T-helper 2 cell treated with Interferon-gamma antibody and Interleukin-4, amounts not matched to agents 100 ng/mL and 5 ng/mL, for 36 hours (primary cell): Measurements from ENCODE around the gene MREG. TPM values are rescaled to one million over a fixed set of nuclear protein-coding genes. Genes with fewer than 3 reads are reported as not detected.

Experiments used
- intact Hi-C: fragments of 100-400 bp; cut with micrococcal nuclease; formaldehyde crosslinking; loops from one replicate; pipeline ENCODE4 v1.15.1; 2023
- total RNA-seq: library from RNA; stranded (reverse); gene quantifications from 2 replicates; pipeline ENCODE4 v1.2.3, GENCODE V29; 2022

Gene MREG
- total RNA-seq, result 7.1 and 9.0 TPM in 2 replicates

DNA sequence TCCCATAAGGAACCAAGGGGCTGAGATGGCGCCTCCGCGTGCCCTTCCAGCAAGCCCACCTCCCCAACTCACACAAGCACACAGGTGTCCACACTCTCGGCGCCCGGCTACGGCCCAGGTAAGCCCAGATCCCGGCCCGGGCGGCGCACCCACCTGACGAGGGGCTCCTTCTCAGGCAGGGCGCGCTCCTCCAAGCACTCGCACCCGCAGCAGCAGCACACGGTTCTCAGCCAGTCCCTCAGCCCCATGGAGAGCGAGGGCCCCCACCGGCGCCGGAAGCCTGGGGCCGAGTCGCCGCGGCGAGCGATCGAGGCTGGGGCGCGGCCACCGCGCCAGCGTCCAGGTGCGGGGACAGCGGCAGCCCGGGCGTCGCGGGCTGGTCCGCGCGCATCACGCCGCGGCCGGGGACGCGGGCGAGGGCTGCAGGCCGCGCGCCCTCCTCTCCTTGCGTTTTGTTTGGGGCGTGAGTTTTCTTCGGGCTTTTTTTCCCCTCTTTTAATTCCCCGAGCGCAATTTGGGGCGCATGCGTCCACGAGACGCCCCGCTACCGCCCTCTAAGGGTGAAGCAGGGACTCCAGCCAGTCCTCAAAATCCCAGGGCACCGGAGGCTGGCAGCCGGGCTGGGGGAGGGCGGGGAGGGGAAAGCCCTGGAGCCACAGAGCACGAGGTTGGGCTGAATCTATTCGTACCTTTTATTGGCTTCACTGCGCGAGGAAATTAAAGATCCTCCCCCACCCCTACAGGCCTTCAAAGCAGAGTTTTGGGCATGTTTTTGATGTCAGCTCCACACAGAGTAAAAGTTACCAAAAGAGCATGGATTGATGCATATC, at the start of gene MREG:
Gene MREG (minus strand): TSS at position 472 of the 830 bp plus-strand sequence. CDS start 224 bp downstream, at position 248.
- intact Hi-C loops, result loop anchor here (2.0 kb wide), 3 partner anchors 34 to 68 kb away; partner anchors contain the start of genes PECR and TMEM169

DNA sequence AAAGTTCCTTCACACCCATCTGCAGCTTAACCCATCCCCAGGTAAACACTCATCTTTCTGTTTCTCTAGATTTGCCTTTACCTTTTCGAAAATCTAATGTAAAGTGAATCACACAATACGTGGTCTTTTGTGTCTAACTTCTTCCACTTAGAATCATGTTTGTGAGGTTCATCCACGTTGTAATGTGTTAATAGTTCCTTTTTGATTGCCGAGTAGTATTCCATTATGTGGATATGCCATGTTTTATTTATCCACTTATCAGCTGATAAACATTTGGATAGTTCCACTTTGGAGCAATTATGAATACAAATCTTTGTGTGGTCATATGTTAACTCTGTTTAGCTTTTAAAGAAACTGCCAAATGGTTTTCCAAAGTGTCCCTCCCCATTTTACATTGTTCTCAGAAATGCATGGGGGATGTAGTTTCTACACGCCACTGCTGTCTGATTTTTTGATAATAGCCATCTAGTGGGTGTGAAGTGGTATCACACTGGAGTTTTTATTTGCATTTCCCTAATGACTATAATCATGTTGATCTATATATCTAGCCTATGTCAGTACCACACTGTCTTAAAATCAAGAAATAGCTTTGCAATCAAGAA, 46.0 kb upstream of the MREG start:
- intact Hi-C loops, result loop anchor here (2.0 kb wide), 1 partner anchor 55 kb away; no protein-coding TSS in a partner anchor

DNA sequence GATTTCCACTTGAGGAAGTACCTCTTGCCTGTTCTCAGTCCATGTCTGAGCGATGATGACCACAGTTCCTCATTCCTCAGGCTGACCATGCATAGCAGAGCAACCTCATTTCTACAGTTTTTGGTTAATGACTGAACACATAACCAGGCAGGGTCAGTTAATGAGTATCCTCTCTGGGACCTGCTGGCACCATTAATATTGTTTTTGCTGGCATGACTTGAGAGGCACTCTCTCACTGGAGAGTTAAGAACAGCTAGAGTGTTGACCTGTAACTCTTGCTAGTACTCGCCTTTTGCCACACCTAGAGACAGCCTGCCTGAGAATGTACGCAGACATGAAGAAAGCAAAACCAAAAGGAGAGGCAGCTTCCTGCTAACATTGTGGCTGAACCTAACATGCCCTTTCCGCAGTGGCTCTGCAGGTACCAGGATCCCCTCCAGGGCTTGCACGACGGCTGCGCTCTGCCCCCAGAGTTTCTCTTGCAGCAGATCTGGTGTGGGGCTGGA, 44.4 kb upstream of the MREG start:
- intact Hi-C loops, result loop anchor here (1.0 to 2.0 kb wide), 3 partner anchors 23 to 57 kb away; partner anchors contain the start of genes PECR and TMEM169

- intact Hi-C loops, result no loop called here
These were observed 43.4 kb upstream of the MREG start for GRCh38 chr2:216056739-216057138.

- intact Hi-C loops, result no loop called here
These were observed 42.3 kb upstream of the MREG start for GRCh38 chr2:216055680-216056079.

- intact Hi-C loops, result no loop called here
These were observed 39.1 kb upstream of the MREG start for GRCh38 chr2:216052420-216052819.

- intact Hi-C loops, result no loop called here
These were observed 38.0 kb upstream of the MREG start for GRCh38 chr2:216051350-216051749.

DNA sequence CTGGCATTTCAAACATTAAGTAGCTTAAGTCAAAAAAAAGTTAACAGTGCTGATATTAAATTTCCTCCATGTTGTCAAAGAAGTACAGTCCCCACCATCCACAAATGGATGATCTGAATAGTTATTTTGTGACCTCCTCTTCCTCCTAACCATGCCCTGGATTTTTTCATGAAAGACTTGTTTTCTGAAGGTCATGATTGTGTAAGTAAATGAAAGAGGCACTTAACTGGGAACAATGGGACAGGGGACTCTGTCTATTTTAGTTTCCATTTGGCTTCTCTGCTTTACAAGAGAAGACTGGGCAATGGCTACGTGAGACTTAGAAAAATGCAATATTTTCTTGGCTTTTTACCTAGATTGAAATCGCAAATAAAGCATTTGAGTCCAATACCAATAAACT, 36.1 kb upstream of the MREG start:
- intact Hi-C loops, result no loop called here

DNA sequence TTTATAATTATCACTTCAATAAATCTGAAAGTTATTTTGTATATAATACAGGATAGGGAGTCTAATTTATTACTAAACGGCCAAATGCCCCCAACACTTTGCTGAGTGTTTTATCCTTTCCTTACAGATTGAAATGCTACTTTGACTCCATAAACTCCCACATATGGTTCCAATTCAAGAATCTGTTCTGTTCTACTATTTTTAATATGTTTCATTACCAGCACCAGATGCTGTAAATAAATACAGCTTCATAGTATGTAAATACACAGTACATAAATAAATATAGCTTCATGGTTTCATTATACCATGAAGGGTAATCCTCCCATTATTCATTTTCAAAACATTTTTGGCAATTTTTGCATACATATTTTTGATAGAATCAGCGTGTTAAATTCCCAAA, 34.0 kb upstream of the MREG start:
- intact Hi-C loops, result no loop called here

- intact Hi-C loops, result no loop called here
These were observed 31.6 kb upstream of the MREG start for GRCh38 chr2:216044883-216045486.

GRCh38 chr2:216043949-216044348, 30.6 kb upstream of the MREG start:
- intact Hi-C loops, result no loop called here

DNA sequence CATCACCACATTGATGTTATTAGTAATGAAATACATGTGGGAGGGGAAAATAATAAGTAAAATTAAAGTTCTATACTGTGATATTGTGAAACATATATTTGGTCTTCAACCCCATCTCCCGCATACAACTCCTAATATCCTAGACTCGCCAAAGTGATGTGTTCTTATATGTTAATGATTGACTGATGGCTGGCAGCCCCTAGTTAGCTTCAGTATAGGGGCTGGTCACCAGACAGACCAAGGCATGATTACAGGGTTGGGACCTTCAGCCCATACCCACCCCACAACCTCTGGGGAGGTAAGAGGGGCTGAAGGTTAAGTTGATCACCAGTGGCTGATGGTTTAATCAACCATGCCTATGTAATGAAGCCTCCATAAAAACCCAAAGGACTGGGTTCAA, 28.1 kb upstream of the MREG start:
- intact Hi-C loops, result no loop called here

GRCh38 chr2:216039918-216040317, 26.6 kb upstream of the MREG start:
- intact Hi-C loops, result no loop called here

GRCh38 chr2:216034065-216034464, 20.7 kb upstream of the MREG start:
- intact Hi-C loops, result loop anchor here (1.0 to 5.0 kb wide), 6 partner anchors 24 to 633 kb away; partner anchors contain the start of genes PECR, TMEM169 and XRCC5

- intact Hi-C loops, result loop anchor here (2.0 to 5.0 kb wide), 2 partner anchors 17 to 634 kb away; no protein-coding TSS in a partner anchor
These were observed 20.1 kb upstream of the MREG start for GRCh38 chr2:216033403-216033802.

DNA sequence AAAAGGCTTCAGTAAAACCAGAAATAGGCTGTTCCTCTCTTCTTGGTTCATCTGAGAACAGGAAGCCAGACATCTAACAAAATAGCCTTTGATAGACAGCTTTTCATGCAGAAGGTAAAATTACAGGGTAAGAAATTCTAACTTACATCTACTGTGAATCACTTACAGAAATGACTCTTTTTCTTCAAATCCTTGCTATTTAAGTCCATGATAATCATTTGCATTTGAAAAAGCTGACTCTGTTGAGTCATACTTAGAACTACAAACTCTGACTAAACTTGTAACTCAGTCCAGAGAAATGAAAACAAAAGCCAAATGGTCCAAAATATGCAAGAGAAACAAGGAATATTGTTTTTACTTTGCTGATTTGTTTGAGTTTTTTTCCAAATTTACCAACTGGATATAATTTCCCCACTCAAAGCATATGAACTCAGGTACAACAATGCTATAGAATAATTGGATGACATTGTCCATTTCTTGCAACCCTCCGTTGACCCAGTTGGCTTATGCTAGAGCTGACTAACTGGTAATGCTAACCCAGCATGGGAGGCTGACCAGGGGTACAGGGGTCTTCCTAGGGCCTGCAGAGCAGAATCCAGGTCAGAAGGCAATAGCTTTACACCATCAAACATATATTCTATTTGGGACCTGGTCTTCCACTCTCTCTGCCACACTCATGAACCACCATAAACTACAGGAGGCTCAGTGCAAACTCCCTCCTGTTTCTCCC, 18.8 kb upstream of the MREG start:
- intact Hi-C loops, result loop anchor here (2.0 to 5.0 kb wide), 2 partner anchors 15 to 635 kb away; no protein-coding TSS in a partner anchor

DNA sequence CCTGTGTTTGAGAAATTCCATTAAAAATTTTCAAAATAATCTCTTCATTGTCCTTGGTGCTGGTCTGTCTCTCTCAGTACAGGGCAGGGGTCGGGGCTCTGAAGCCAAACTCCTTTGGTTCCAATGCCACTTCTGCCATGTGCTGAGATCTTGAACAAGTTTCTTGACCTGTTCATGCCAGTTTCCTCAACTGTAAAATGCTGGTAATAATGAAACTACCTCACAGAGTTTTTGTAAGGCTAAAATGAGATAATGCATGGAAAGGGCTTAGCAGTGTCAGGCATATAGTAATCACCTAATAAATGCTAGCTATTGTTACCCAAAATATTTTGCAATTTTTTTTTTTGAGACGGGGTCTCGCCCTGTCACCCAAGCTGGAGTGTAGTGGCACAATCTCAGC, 16.9 kb upstream of the MREG start:
- intact Hi-C loops, result loop anchor here (5.0 kb wide), 1 partner anchor 637 kb away; no protein-coding TSS in a partner anchor

DNA sequence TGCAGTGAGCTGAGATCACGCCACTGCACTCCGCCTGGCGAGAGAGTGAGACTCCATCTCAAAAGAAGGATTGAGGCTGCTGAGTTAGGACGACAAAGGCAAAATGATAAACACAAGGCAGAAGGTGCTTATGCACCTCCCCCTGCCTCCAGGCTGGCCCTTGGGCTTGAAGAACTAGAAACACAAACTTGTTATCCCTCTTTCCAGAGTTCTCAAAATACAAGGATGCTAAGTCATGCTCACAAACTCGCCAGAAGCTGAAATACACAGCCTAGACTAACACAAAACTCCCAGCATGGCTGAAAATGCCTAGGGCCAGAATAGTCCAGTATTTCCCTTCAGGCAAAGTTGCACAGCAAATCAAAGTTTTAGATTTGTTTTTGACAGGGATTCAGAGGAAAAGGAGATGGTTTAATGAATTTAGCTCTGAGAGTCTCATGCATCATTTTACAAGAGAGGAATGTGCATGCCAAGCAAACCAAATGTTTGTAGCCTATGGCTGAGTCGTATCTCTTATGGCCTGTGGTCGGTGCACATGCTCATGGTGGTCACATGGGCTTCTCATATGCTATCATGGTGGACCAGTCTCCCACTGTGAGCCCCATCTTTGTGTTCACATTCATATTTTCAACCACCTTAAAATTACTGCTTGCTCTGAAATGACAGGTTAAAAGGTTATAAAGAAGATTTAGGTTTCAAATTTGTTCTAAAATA, 16.2 kb upstream of the MREG start:
- intact Hi-C loops, result loop anchor here (5.0 kb wide), 1 partner anchor 638 kb away; no protein-coding TSS in a partner anchor

DNA sequence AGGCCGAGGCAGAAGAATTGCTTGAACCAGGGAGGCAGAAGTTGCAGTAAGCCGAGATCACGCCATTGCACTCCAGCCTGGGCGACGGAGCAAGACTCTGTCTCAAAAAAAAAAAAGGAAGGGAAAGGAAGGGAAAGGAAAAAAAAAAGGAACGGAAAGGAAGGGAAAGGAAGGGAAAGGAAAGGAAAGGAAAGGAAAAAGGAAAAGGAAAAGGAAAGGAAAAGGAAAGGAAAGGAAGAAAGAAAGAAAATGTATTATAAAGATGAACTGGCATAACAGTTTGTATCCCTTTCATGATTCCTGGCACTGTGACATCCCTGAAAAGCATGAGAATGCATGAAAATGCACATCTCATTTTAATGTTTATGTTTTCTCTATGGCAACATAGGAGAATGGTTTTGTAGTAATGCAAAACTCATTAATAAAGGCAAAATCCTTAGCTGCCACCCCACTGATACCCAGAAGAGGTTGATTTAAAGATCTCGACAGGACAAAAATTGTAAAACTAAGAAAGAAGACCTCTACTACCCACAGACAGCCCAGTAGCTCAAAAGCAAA, 11.5 kb upstream of the MREG start:
- intact Hi-C loops, result no loop called here
